ENCODE results near the gene GPRIN2. TPM values are rescaled to one million over a fixed set of nuclear protein-coding genes. Genes with fewer than 3 reads are reported as not detected.

Gene GPRIN2
- total RNA-seq, 4 donors from 2014 or later, result 1.2 to 1.6 TPM; not detected in 2

DNA sequence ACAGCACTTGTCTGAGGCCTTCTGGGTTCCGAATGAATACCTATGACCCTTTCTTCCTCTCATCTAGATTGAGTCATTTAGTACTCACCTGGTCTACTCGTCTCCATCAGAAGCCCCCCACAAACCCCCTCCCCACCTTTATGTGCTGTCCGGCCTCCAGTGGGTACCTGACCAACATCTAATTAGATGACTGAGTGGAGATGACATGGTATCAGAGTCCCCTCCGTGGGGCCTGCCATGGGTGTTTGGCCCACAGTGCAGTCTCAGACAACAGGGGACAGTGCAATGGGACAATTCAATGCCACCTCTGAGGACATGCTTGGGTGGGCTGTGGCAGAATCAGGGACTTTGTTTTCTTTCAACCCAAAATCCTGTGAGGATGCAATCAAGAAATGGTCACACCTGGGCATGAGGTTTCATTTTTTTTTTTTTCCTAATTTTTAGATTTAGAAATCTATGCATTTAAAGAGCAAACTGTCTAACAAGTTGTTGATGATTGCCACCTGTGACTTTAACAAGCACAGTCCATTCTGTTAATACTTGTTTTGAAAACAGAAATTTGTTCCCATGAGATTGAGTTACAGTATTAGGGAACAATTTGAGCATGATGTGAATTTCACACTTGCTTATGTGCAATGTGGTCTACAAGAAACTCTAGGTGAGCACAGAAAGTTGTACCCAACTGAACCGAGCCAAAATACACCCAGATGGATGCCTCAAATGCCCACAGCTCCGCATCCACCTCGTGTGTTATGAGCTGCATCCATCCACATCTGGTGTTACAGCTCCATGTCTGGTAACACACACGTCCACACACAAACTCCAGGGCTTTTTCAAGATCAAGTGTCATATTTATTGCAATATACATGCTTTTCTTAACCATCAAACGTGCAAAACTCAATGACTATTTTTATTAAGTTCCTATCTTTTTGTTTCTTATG, 27.5 kb downstream of the GPRIN2 start:
- TF ChIP-seq, protein P1, sequence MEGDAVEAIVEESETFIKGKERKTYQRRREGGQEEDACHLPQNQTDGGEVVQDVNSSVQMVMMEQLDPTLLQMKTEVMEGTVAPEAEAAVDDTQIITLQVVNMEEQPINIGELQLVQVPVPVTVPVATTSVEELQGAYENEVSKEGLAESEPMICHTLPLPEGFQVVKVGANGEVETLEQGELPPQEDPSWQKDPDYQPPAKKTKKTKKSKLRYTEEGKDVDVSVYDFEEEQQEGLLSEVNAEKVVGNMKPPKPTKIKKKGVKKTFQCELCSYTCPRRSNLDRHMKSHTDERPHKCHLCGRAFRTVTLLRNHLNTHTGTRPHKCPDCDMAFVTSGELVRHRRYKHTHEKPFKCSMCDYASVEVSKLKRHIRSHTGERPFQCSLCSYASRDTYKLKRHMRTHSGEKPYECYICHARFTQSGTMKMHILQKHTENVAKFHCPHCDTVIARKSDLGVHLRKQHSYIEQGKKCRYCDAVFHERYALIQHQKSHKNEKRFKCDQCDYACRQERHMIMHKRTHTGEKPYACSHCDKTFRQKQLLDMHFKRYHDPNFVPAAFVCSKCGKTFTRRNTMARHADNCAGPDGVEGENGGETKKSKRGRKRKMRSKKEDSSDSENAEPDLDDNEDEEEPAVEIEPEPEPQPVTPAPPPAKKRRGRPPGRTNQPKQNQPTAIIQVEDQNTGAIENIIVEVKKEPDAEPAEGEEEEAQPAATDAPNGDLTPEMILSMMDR (IDR thresholded peaks at IDR 0.05), result no peak
- no peak for TF ChIP-seq POLR2A (IDR thresholded peaks at IDR 0.05)
- no peak for ATAC-seq
- H3K36me3 ChIP-seq, result no peaks in the 10 kb centered on the region
- H3K27ac ChIP-seq, result no peak overlapping the region
- no peaks in the 10 kb centered on the region for H3K9me3 ChIP-seq
- no peaks in the 10 kb centered on the region for H3K27me3 ChIP-seq
- WGBS, 2 donors (ENCODE audit: low coverage in 1 of 2), result 75 to 77% methylated on average over 8 to 9 of the region's 9 CpGs
- no peak overlapping the region for H3K4me3 ChIP-seq
- H3K4me1 ChIP-seq, result peaks cover 0 to 7% (median 0%) of the 10 kb centered on the region in 3 donors

DNA sequence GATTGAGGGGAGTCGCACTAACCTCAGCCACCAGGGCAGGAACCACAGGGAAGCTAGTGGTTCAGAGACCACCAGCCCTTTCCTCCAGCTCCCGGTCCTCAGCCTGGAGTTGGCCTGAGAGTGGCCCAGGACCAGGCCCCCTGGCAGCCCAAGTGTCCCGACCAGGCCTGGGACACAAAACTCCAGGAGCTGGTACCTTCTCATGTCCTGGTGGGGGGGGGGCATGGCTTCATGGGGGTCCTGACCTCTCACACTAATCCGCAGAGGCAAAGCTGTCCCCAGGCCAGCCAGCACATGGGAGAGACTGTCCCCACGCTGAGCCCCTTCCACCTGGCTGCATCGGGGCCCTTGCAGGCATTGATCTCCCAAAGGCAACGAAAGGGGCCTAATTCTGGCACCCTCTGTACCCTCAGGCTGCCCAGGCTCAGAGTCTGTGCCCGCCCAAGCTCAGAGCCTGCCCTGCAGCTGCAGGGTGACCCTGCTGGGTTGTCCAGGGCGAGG, 28.2 kb downstream of the GPRIN2 start:
- Histone ChIP-seq H3K4me1 (peaks cover 0 to 13% (median 0%) of the 10 kb centered on the region in 3 donors), H3K27ac (no peak overlapping the region), H3K36me3 (no peaks in the 10 kb centered on the region), H3K4me3 (no peak overlapping the region), H3K9me3 (no peaks in the 10 kb centered on the region), H3K27me3 (no peaks in the 10 kb centered on the region)
- 89 to 100% methylated on average over 4 to 6 of the region's 9 CpGs for WGBS, 2 donors (ENCODE audit: low coverage in 1 of 2)
- no peak for TF ChIP-seq POLR2AphosphoS5 (IDR thresholded peaks at IDR 0.05)
- TF ChIP-seq EP300 (IDR thresholded peaks at IDR 0.05), result no peak
- TF ChIP-seq, protein P1 (IDR thresholded peaks at IDR 0.05), result no peak
- no peak for TF ChIP-seq POLR2A (IDR thresholded peaks at IDR 0.05)
- no peak for ATAC-seq

DNA sequence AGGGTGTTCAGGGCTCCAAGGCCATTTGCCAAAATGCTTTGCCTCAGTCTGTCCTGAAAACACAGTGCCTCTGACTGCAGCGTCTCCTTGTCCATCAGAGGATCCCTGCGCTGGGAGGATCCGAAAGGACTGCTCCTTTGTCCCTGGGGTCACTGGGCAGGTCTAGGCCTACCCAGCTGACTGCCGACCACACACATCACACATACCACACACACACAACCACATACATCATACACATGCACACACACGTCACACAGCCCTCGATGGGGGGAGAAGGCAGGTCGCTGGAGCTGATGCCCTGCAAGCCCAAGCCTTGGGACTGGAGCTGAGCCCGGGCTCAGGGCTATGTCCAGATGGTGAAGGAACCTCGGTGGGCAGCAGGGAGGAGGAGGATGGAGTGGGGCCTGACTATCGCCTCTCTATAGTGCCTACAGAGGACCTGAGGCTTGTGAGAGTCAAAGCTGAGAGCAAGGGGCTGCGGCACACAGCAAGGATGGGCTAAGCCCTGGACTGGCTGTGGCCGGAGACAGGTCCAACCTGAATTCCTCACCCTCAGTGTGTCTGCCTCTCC, 29.1 kb downstream of the GPRIN2 start:
- H3K27me3 ChIP-seq, result no peaks in the 10 kb centered on the region
- no peaks in the 10 kb centered on the region for H3K9me3 ChIP-seq
- ATAC-seq, result no peak
- 82 to 89% methylated on average over 9 to 11 of the region's 12 CpGs for whole genome bisulfite sequencing, 2 donors (ENCODE audit: low coverage in 1 of 2)
- peaks cover 0 to 15% (median 0%) of the 10 kb centered on the region in 3 donors for H3K4me1 ChIP-seq
- no peaks in the 10 kb centered on the region for H3K36me3 ChIP-seq
- no peak for TF ChIP-seq POLR2A (IDR thresholded peaks at IDR 0.05)
- TF ChIP-seq POLR2AphosphoS5 (IDR thresholded peaks at IDR 0.05), result no peak
- H3K4me3 ChIP-seq, result no peak overlapping the region
- H3K27ac ChIP-seq, result no peak overlapping the region

DNA sequence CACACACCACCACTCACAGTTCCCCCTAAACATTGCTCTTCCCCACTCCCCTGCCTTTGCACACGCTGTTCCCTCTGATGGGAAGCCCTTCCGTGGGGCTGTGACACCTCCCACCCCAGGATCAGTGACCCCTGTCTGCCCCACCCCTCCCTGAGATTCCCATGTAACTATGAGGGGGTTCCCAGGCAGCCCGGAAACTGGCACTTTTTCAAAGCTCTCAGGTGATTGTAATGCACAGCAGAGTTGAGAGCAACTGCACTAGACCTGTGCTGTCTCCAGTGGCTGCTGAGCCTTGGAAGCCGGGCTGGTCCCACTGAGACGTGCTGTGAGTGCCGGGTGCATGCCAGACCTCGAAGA, 29.8 kb downstream of the GPRIN2 start:
- 43 to 46% methylated on average over 7 of the region's 7 CpGs for WGBS, 2 donors (ENCODE audit: low coverage in 1 of 2)
- H3K4me1 ChIP-seq, result peaks cover 0 to 15% (median 0%) of the 10 kb centered on the region in 3 donors
- no peak overlapping the region for H3K4me3 ChIP-seq
- H3K27me3 ChIP-seq, result no peaks in the 10 kb centered on the region
- H3K9me3 ChIP-seq, result no peaks in the 10 kb centered on the region
- no peaks in the 10 kb centered on the region for H3K36me3 ChIP-seq
- no peak overlapping the region for H3K27ac ChIP-seq
- TF ChIP-seq EP300 (IDR thresholded peaks at IDR 0.05) (no peak), POLR2AphosphoS5 (IDR thresholded peaks at IDR 0.05) (no peak)
- ATAC-seq, result no peak

DNA sequence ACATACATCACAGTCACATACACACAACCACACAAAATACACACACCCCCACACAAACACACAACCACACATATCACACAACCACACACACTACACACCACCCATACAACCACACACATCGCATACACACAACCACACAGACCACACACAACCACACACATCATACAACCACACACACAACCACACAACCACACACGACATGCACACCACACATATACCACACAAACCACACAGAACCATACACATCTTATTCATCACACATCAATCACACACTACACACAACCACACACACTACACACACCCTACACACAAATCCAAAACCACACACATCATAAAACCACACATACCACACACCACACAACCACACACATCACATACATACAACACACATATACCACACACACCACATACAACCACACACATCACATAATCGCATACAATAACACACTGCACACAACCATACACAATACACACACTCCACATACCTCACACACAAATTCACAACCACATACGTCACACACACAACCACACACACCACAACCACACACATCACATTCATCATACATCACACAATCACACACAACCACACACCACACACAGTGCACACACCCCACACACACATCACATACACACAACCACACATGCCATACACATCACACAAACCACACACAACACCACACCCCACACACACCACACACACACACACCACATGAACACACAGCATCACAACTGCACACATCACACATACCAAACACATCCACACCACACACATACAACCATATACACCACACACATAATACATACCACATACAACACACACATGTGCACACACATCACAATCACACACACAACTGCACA, 30.4 kb downstream of the GPRIN2 start:
- TF ChIP-seq EP300 (IDR thresholded peaks at IDR 0.05), result no peak
- TF ChIP-seq, protein P1 (IDR thresholded peaks at IDR 0.05), result no peak
- TF ChIP-seq POLR2AphosphoS5 (IDR thresholded peaks at IDR 0.05), result no peak
- H3K27me3 ChIP-seq, result no peaks in the 10 kb centered on the region
- ATAC-seq, result no peak
- no peak overlapping the region for H3K27ac ChIP-seq
- whole genome bisulfite sequencing, 2 donors (ENCODE audit: low coverage in 1 of 2), result 90 to 93% methylated on average over 4 of the region's 4 CpGs
- peaks cover 0 to 15% (median 0%) of the 10 kb centered on the region in 3 donors for H3K4me1 ChIP-seq
- no peaks in the 10 kb centered on the region for H3K9me3 ChIP-seq
- H3K4me3 ChIP-seq, result no peak overlapping the region
- no peaks in the 10 kb centered on the region for H3K36me3 ChIP-seq

All from gastroesophageal sphincter (tissue), 4 donors.